HCT116 (cell line): ENCODE data around the gene WDR72. TPM values are rescaled to one million over a fixed set of nuclear protein-coding genes. Genes with fewer than 3 reads are reported as not detected.

ENCODE experiments used
- ATAC-seq: fragments of 200-7000 bp; cut with Tn5 transposase; 2 replicates; pipeline ENCODE4 v1.9.1; 2020; ENCODE audit warnings: mild to moderate bottlenecking, moderate library complexity
- BruUV-seq: library from RNA; stranded (reverse); fragments of 400-500 nt; replicated peaks from 2 replicates; lab custom pipeline; 2021; lab: Mats Ljungman, UMichigan
- CTCF ChIA-PET: fragments of 300-600 bp; sonication (Branson Sonifier 250); formaldehyde crosslinking; loops from one replicate; lab custom pipeline; 2021; ENCODE audit warnings: antibody characterized with exemption; lab: Charles Lee
- POLR2A ChIA-PET: fragments of 300-600, 350-600 bp; sonication (Branson Sonifier 250); formaldehyde crosslinking; loops from one replicate; lab custom pipeline; 2021; ENCODE audit warnings: antibody characterized with exemption; lab: Charles Lee
- RAD21 ChIA-PET, 2 experiments: fragments of 300-600 bp; sonication (Branson Sonifier 250); formaldehyde crosslinking; loops; one replicate each; lab custom pipeline; 2023; ENCODE audit warnings: low total read pairs in 2 of 2; ENCODE audit not compliant: uncharacterized antibody in 2 of 2, unreplicated experiment in 2 of 2, low non-redundant PET in 1 of 2; lab: Charles Lee
- DNase-seq: peaks from one replicate; pipeline ENCODE4 v3.0.0-alpha.2; 2010; ENCODE audit warnings: low read depth, low spot score
- H2AFZ ChIP-seq: fragments of 200-600 bp; shearing (Covaris generic), sonication (generic); 2 replicates; pipeline ENCODE4 v1.6.1; 2017; ENCODE audit warnings: low read depth, mixed run types, mixed read lengths, antibody characterized with exemption, low read length; ENCODE audit not compliant: poor library complexity, severe bottlenecking
- H3K27ac ChIP-seq: 2 replicates; pipeline ENCODE4 v1.5.1; 2012; ENCODE audit warnings: low read depth, low read length
- H3K27me3 ChIP-seq: fragments of 200-600 bp; sonication (generic); 2 replicates; pipeline ENCODE4 v1.6.1; 2016; ENCODE audit warnings: mixed run types, low read length, mixed read lengths; ENCODE audit not compliant: insufficient read depth
- H3K36me3 ChIP-seq, 2 experiments: fragments of 200-500 bp in 1 of 2; fragments of 200-600 bp in 1 of 2; sonication (Bioruptor generic) in 1 of 2; sonication (generic) in 1 of 2; 2 replicates each; pipeline versions ENCODE4 v1.5.1 to v1.6.1; 2014 to 2016; ENCODE audit warnings: low read length in 2 of 2, inconsistent platforms in 1 of 2, mixed read lengths in 1 of 2, mixed run types in 1 of 2; ENCODE audit not compliant: insufficient read depth in 2 of 2, control insufficient read depth in 1 of 2
- H3K4me1 ChIP-seq, 2 experiments: fragments of 200-600 bp in 1 of 2; sonication (generic) in 1 of 2; 2 replicates each; pipeline versions ENCODE4 v1.5.1 to v1.6.1; 2012 to 2017; ENCODE audit warnings: low read length in 2 of 2, inconsistent platforms in 1 of 2, mild to moderate bottlenecking in 1 of 2, mixed read lengths in 1 of 2, mixed run types in 1 of 2, moderate library complexity in 1 of 2; ENCODE audit not compliant: insufficient read depth in 2 of 2, control insufficient read depth in 1 of 2
- H3K4me2 ChIP-seq: fragments of 200-600 bp; sonication (generic); 2 replicates; pipeline ENCODE4 v1.6.1; 2017; ENCODE audit warnings: mixed run types, low read length, mixed read lengths
- H3K4me3 ChIP-seq, 2 experiments: fragments of 200-600 bp in 1 of 2; sonication (generic) in 1 of 2; replicated peaks in 1 of 2; 2 replicates each; pipeline ENCODE4 v1.5.1; 2011 to 2016; ENCODE audit warnings: low read length in 2 of 2, control low read depth in 1 of 2, low read depth in 1 of 2, mild to moderate bottlenecking in 1 of 2, mixed read lengths in 1 of 2, mixed run types in 1 of 2
- H3K79me2 ChIP-seq: fragments of 200-600 bp; sonication (generic); 2 replicates; pipeline ENCODE4 v1.6.1; 2017; ENCODE audit warnings: mild to moderate bottlenecking, mixed run types, low read length, moderate library complexity, mixed read lengths; ENCODE audit not compliant: insufficient read depth
- H3K9ac ChIP-seq: fragments of 200-600 bp; sonication (generic); 2 replicates; pipeline ENCODE4 v1.6.1; 2016; ENCODE audit warnings: low read length, mixed read lengths
- H3K9me2 ChIP-seq: fragments of 200-600 bp; sonication (generic), shearing (Covaris generic); 2 replicates; pipeline ENCODE4 v1.6.1; 2017; ENCODE audit warnings: mixed run types, mild to moderate bottlenecking, moderate library complexity; ENCODE audit not compliant: insufficient read depth
- H3K9me3 ChIP-seq, 2 experiments: fragments of 200-500 bp in 1 of 2; fragments of 200-600 bp in 1 of 2; sonication (Bioruptor generic) in 1 of 2; sonication (generic) in 1 of 2; 2 replicates each; pipeline ENCODE4 v1.6.1; 2014 to 2017; ENCODE audit warnings: low read length in 2 of 2, mixed read lengths in 2 of 2, inconsistent platforms in 1 of 2, low read depth in 1 of 2, mild to moderate bottlenecking in 1 of 2, mixed run types in 1 of 2, moderate library complexity in 1 of 2; ENCODE audit not compliant: control insufficient read depth in 1 of 2, insufficient read depth in 1 of 2
- H4K20me1 ChIP-seq: fragments of 200-600 bp; sonication (generic), shearing (Covaris generic); 2 replicates; pipeline ENCODE4 v1.6.1; 2017; ENCODE audit warnings: mixed run types, mild to moderate bottlenecking, moderate library complexity; ENCODE audit not compliant: insufficient read depth
- ATF3 ChIP-seq: IDR thresholded peaks from 2 replicates; pipeline ENCODE4 v1.6.1; 2012
- CEBPB ChIP-seq: IDR thresholded peaks from 2 replicates; pipeline ENCODE4 v1.6.1; 2012; ENCODE audit warnings: low read depth
- CTCF ChIP-seq, 3 experiments: fragments of 200-600 bp in 1 of 3; sonication (generic) in 1 of 3; IDR thresholded peaks in 2 of 3; conservative IDR thresholded peaks in 1 of 3; 2 replicates each; pipeline ENCODE4 v1.5.1; 2012 to 2017; ENCODE audit warnings: low read depth in 2 of 3, low read length in 2 of 3, antibody characterized with exemption in 1 of 3, borderline replicate concordance in 1 of 3, control low read depth in 1 of 3, mild to moderate bottlenecking in 1 of 3, mixed read lengths in 1 of 3, mixed run types in 1 of 3, moderate library complexity in 1 of 3; ENCODE audit not compliant: insufficient read depth in 1 of 3
- EGR1 ChIP-seq: IDR thresholded peaks from 2 replicates; pipeline ENCODE4 v1.6.1; 2012; ENCODE audit warnings: low read depth
- EZH2 ChIP-seq: fragments of 200-600 bp; sonication (generic); IDR thresholded peaks from 2 replicates; pipeline ENCODE4 v1.6.1; 2017; ENCODE audit warnings: antibody characterized with exemption, mixed run types
- POLR2A ChIP-seq: IDR thresholded peaks from 2 replicates; pipeline ENCODE4 v1.7.0; 2011; ENCODE audit warnings: borderline replicate concordance; ENCODE audit not compliant: insufficient read depth, insufficient read length; ENCODE audit errors: extremely low read depth
- SP1 ChIP-seq: IDR thresholded peaks from 2 replicates; pipeline ENCODE4 v1.6.1; 2012; ENCODE audit warnings: low read depth
- TCF7L2 ChIP-seq: IDR thresholded peaks from 2 replicates; pipeline ENCODE4 v1.7.0; 2011; ENCODE audit warnings: borderline replicate concordance, inconsistent platforms; ENCODE audit not compliant: insufficient read depth, insufficient read length; ENCODE audit errors: extremely low read depth
- ZFX ChIP-seq: fragments of 450-650 bp; IDR thresholded peaks from 2 replicates; pipeline ENCODE4 v1.6.1; 2017
- ZNF274 ChIP-seq: fragments of 200-500 bp; sonication (Bioruptor generic); IDR thresholded peaks from 2 replicates; pipeline ENCODE4 v1.6.1; 2014; ENCODE audit warnings: mild to moderate bottlenecking, low read depth, low read length, inconsistent platforms
- intact Hi-C: fragments of 100-400 bp; cut with micrococcal nuclease; formaldehyde crosslinking; loops from 2 replicates; pipeline ENCODE4 v1.10.0; 2022
- total RNA-seq: library from RNA; stranded (reverse); gene quantifications from one replicate; pipeline ENCODE4 v1.2.1, GENCODE V29; 2021; ENCODE audit not compliant: unreplicated experiment

The WDR72 gene
- total RNA-seq, 1 experiment from 2014 or later, result 5.8 TPM

DNA sequence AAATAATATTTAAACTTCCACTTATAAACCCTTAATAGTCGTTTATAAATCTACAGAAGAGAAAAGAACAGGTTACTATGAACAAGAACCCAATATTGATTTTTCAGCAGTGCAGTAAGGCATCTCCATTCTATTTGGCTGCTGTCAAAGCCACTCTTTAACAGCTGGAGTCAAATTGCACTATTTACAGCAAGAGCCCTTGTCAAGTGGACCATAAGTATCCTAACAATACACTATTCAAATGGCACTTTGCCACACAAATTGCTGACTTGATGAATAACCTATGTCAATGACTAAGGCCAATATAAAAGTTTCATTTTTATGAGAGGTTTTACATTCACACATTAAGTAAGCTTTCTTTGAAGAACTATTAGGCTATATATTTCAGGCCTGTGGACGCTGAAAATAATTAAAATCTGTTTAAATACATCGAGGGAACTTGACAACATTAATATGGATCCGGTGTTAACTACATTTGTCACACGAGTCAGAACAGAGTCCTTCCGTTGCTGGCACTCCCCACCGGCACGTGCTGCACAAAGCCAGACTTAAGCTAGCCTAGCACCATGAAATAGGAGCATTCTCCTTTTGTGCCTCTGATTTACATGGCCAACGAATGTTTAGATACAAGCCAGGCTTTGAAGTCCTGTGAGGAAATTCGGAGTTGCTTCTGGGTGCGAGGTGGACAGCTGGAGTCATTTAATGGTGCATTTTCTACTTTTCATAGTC, 100.5 kb downstream of the WDR72 start:
- H3K27ac ChIP-seq, result no peak overlapping the region
- H4K20me1 ChIP-seq, result no peaks in the 10 kb centered on the region; the same call in 1 of the 2 replicates
- no peaks in the 10 kb centered on the region for H3K4me1 ChIP-seq
- ATAC-seq, result no peak
- no peak overlapping the region for H3K4me2 ChIP-seq
- no peaks in the 10 kb centered on the region for H3K27me3 ChIP-seq
- RAD21 ChIA-PET, result no interaction called here
- POLR2A ChIA-PET, result no interaction called here
- H3K36me3 ChIP-seq, result no peaks in the 10 kb centered on the region
- intact Hi-C loops, result no loop called here
- TF ChIP-seq CEBPB (no peak), ATF3 (no peak), ZNF274 (no peak), TCF7L2 (no peak), EZH2 (no peak), SP1 (no peak)
- no peak for DNase-seq
- no peaks in the 10 kb centered on the region for H3K9me2 ChIP-seq
- CTCF ChIA-PET, result no interaction called here
- no peak overlapping the region for H3K4me3 ChIP-seq
- H3K79me2 ChIP-seq, result no peaks in the 10 kb centered on the region
- no peak overlapping the region for H3K9ac ChIP-seq
- no peak overlapping the region for H2AFZ ChIP-seq
- H3K9me3 ChIP-seq, result no peaks in the 10 kb centered on the region
- BruUV-seq, result no TSS peak

GRCh38 chr15:53658255-53658654, 101.2 kb downstream of the WDR72 start:
- H3K9ac ChIP-seq, result no peak overlapping the region
- no peak overlapping the region for H3K4me3 ChIP-seq
- no peaks in the 10 kb centered on the region; the same call in 1 of the 2 replicates for H4K20me1 ChIP-seq
- intact Hi-C loops, result no loop called here
- no peaks in the 10 kb centered on the region for H3K79me2 ChIP-seq
- no peaks in the 10 kb centered on the region for H3K36me3 ChIP-seq
- RAD21 ChIA-PET, result no interaction called here
- CTCF ChIA-PET, result no interaction called here
- H3K9me3 ChIP-seq, result no peaks in the 10 kb centered on the region
- H3K9me2 ChIP-seq, result no peaks in the 10 kb centered on the region
- TF ChIP-seq TCF7L2, result no peak
- no peak for TF ChIP-seq CEBPB
- no peak for TF ChIP-seq ZFX
- TF ChIP-seq CTCF (IDR thresholded peaks at IDR 0.05 in 2 of 3, conservative IDR thresholded peaks at IDR 0.05 in 1 of 3; ENCODE audit: borderline replicate concordance in 1 of 3, insufficient read depth in 1 of 3, low read depth in 2 of 3, low read length in 2 of 3), result no peak
- no peak for TF ChIP-seq EGR1
- TF ChIP-seq POLR2A, result no peak
- no peak for TF ChIP-seq SP1
- H3K4me1 ChIP-seq, result no peaks in the 10 kb centered on the region
- POLR2A ChIA-PET, result no interaction called here
- H2AFZ ChIP-seq, result no peak overlapping the region
- no TSS peak for BruUV-seq
- ATAC-seq (no peak), DNase-seq (no peak)
- H3K27me3 ChIP-seq, result no peaks in the 10 kb centered on the region
- H3K27ac ChIP-seq, result no peak overlapping the region
- H3K4me2 ChIP-seq, result no peak overlapping the region
